HUES64 (cell line): ENCODE results near the gene TBL1Y.
"Not testable (repeated sequence)": the region's sequence is repeated elsewhere in the genome, so short reads cannot be mapped to it uniquely, and the experiment has no call there.

ENCODE experiments used
- H3K27ac ChIP-seq: 2 replicates; pipeline ENCODE4 v1.7.0; 2013; ENCODE audit warnings: low read depth, low read length, inconsistent platforms
- H3K27me3 ChIP-seq: 2 replicates; pipeline ENCODE4 v1.6.1; 2013; ENCODE audit warnings: mild to moderate bottlenecking, low read length; ENCODE audit not compliant: insufficient read depth
- H3K36me3 ChIP-seq: 2 replicates; pipeline ENCODE4 v1.6.1; 2013; ENCODE audit warnings: mild to moderate bottlenecking, low read length; ENCODE audit not compliant: insufficient read depth
- H3K4me1 ChIP-seq: 2 replicates; pipeline ENCODE4 v1.6.1; 2013; ENCODE audit warnings: mild to moderate bottlenecking, low read length, moderate library complexity; ENCODE audit not compliant: insufficient read depth
- H3K4me3 ChIP-seq: 2 replicates; pipeline ENCODE4 v1.5.1; 2013; ENCODE audit warnings: mild to moderate bottlenecking, low read length, moderate library complexity
- H3K9ac ChIP-seq: 2 replicates; pipeline ENCODE4 v1.6.1; 2013; ENCODE audit warnings: mild to moderate bottlenecking, low read depth, low read length
- H3K9me3 ChIP-seq: 2 replicates; pipeline ENCODE4 v1.6.1; 2013; ENCODE audit warnings: low read depth, low read length; ENCODE audit not compliant: insufficient read depth
- WGBS: fragments of 150-250, 120-280 bp; methylation state at CpG from one replicate; pipeline ENCODE4 v1.1.7; 2013; ENCODE audit warnings: missing lambda C conversion rate; 5-methylcytosine and 5-hydroxymethylcytosine counted together

TBL1Y gene

DNA sequence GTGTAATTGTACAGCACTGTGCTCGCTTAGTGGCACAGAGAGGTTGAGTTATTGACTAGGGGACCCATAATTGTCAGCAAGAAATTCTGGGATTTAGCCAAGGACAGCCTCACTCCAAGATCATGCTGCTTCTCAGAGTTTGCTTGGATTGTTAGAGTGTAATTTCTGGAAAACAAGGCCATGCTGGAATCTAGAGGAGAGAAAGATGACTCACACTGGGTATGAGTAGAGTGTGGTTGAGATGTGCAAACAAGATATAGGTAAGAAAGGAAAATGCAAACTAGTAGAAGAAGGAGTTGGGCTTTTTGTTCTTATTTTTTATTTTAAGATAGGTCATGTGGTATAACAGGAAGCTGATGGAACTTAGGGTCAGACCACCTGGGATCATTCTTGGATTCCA, 97.4 kb downstream of the TBL1Y start:
- Histone ChIP-seq H3K9me3 (no peaks in the 10 kb centered on the region), H3K27me3 (no peaks in the 10 kb centered on the region), H3K4me3 (no peak overlapping the region), H3K9ac (no peak overlapping the region), H3K27ac (no peak overlapping the region), H3K4me1 (peaks cover 14% of the 10 kb centered on the region), H3K36me3 (no peaks in the 10 kb centered on the region)
- 100% methylated on average over 1 of the region's 1 CpG for WGBS

DNA sequence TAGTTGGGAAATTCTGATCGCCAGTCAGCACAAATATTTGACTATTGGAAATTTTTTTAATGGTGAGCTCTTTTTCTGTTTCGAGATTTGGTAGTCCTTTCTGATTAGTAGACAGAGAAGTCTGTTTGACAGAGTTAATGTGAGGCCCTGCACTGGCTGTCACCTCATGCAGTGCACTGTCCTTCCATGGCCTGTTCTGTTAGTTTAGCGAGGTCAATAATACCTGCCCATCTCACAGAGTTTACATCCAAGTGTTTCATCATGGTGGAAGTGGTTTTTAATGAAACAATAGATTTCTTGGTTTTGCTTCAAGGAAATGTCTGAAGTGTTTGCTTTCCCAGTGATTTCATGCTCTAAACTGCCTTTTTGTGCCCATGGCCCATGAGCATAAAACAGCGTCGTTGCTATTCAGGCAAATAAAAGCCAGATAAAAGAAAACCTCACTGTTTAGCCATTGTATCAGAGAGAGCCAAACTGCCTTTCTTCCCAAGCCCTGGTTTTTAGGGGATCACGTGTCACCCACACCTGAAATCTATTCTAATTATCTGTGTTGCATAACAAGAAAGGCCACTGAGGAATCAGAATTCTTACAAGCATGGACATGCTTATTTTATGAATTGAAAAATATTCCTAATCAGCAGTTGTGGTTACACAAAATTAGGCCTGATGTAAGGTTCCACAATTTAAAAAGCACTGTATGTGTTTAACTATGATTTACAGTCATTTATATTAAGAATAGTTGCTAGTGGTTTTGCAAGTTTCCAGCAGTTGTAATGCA, 98.3 kb downstream of the TBL1Y start:
- no peak overlapping the region for H3K27ac ChIP-seq
- WGBS, result 93% methylated on average over 4 of the region's 6 CpGs
- no peaks in the 10 kb centered on the region for H3K27me3 ChIP-seq
- H3K36me3 ChIP-seq, result no peaks in the 10 kb centered on the region
- no peaks in the 10 kb centered on the region for H3K9me3 ChIP-seq
- H3K4me1 ChIP-seq, result peaks cover 14% of the 10 kb centered on the region
- H3K9ac ChIP-seq, result no peak overlapping the region
- H3K4me3 ChIP-seq, result no peak overlapping the region

GRCh38 chrY:7013051-7013450, 102.6 kb downstream of the TBL1Y start:
- peaks cover 10% of the 10 kb centered on the region for H3K4me1 ChIP-seq
- H3K27me3 ChIP-seq, result no peaks in the 10 kb centered on the region
- no peak overlapping the region for H3K4me3 ChIP-seq
- H3K36me3 ChIP-seq, result no peaks in the 10 kb centered on the region
- 100% methylated on average over 1 of the region's 2 CpGs for WGBS
- no peaks in the 10 kb centered on the region for H3K9me3 ChIP-seq
- no peak overlapping the region for H3K27ac ChIP-seq
- no peak overlapping the region for H3K9ac ChIP-seq

DNA sequence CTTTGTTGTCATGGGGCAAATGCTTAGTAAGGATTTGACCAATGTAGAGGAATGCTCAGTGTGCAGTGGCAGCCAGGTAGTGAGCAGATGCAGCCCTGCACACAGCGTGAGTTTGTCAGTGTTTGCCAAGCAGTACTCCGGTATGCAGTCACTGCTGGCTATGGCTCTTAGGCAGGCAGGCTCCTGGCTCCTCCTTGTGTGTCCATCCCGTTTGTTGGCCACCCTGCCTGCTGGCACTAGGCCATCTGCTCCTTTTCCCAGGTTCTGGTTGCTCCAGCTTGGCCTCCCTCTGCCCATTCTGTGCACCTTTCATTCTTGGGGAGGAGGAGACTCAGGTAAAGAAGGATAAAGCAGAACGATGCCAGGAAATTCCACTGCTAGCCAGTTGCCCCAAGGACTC, 106.0 kb downstream of the TBL1Y start:
- Histone ChIP-seq H3K36me3 (no peaks in the 10 kb centered on the region), H3K4me3 (no peak overlapping the region), H3K4me1 (no peaks in the 10 kb centered on the region), H3K9me3 (no peaks in the 10 kb centered on the region), H3K9ac (no peak overlapping the region), H3K27me3 (no peaks in the 10 kb centered on the region), H3K27ac (no peak overlapping the region)
- WGBS, result 93% methylated on average over 4 of the region's 4 CpGs

GRCh38 chrY:7017244-7018080, 107.0 kb downstream of the TBL1Y start:
- H3K4me1 ChIP-seq, result no peaks in the 10 kb centered on the region
- H3K27me3 ChIP-seq, result no peaks in the 10 kb centered on the region
- H3K9ac ChIP-seq, result no peak overlapping the region
- WGBS, result 100% methylated on average over 4 of the region's 6 CpGs
- no peak overlapping the region for H3K4me3 ChIP-seq
- no peaks in the 10 kb centered on the region for H3K36me3 ChIP-seq
- no peak overlapping the region for H3K27ac ChIP-seq
- no peaks in the 10 kb centered on the region for H3K9me3 ChIP-seq

DNA sequence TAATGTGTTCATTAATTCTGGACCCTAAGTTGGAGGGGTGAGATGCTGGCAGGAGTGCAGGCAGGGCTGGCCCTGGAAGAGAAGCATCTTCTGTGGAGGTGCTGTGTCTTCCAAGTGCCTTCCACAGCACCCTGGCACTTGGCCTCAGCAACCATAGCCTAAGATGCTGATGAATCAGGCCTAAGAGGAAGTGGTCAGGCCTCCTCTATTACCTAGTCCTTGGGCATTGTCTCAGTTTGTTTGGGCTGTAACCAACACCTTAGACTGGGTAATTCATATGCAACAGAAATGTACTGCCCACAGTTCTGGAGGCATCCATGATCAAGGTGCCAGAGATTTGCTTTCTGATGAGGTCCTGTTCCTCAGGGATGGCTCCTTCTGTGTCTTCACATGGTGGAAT, 128.5 kb downstream of the TBL1Y start:
- Histone ChIP-seq H3K27ac (no peak overlapping the region), H3K9me3 (no peaks in the 10 kb centered on the region), H3K36me3 (peaks cover 2% of the 10 kb centered on the region; the same call in 1 of the 2 replicates), H3K4me3 (no peak overlapping the region), H3K9ac (no peak overlapping the region), H3K4me1 (no peaks in the 10 kb centered on the region), H3K27me3 (no peaks in the 10 kb centered on the region)

DNA sequence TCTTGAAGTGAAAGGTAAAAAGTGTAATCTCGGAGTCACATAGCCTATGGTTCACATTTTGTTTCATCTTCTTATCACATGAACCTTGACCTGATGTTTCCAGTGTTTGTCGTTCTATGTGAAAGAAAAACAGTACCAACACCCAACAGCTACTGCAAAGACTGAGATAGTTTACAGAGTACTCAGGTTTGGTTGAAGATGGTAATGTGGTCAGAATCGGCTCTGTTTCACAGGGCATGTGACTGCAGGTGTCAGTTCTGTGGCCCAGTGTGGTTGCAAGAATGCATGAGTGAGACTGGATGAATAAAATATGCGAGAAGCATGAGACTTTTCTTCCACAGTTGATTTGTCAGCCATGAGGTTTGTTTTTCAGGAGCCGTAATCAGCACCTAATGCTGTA, 130.2 kb downstream of the TBL1Y start:
- Histone ChIP-seq H3K9me3 (no peaks in the 10 kb centered on the region), H3K4me1 (no peaks in the 10 kb centered on the region), H3K27me3 (no peaks in the 10 kb centered on the region), H3K9ac (no peak overlapping the region), H3K36me3 (peaks cover 2% of the 10 kb centered on the region; the same call in 1 of the 2 replicates), H3K4me3 (no peak overlapping the region), H3K27ac (no peak overlapping the region)
- WGBS, result 93% methylated on average over 5 of the region's 5 CpGs

DNA sequence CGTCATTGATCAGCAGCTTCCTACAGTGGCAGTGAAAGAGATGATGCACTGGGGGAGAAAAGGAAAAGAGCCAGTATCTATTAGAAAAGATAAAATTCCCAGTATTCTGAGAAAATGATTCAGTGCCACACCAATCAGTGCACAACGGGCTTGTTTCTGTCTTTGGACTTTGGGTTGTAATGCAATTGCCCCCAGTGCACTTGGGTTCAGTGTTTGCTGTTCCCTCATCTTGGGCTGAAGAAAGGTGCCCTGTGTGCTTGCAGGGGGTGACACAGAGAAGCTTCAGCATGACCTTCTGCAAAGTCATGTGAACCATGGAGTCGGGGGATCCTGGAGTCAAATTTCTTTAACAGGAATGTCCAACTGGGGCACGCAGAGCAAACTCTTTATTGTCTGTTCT, 131.5 kb downstream of the TBL1Y start:
- no peaks in the 10 kb centered on the region for H3K27me3 ChIP-seq
- H3K27ac ChIP-seq, result no peak overlapping the region
- no peaks in the 10 kb centered on the region for H3K9me3 ChIP-seq
- H3K4me1 ChIP-seq, result no peaks in the 10 kb centered on the region
- no peak overlapping the region for H3K4me3 ChIP-seq
- no peak overlapping the region for H3K9ac ChIP-seq
- H3K36me3 ChIP-seq, result peaks cover 2% of the 10 kb centered on the region; the same call in 1 of the 2 replicates
- WGBS, result 92% methylated on average over 3 of the region's 4 CpGs

DNA sequence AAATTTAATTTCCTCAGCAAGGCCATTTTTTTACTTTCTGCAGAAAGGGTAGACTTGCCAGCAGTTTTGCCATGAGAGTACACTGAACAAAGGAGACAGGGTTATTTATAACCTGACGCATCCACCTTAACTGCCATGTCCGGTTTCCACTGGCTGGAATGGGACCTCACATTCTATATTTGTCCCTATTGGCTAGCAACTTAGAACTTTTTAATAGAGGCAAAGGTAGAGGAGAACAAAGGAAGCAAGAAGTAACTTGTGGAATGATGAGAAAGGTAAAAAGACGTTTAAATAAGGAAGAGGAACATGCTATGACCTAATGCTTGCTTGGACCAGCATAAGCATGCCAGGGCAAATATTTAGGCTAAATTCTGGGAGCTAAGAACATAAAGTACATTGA, 142.0 kb downstream of the TBL1Y start:
- not testable (repeated sequence) for H3K4me1 ChIP-seq, H3K9ac ChIP-seq, H3K27me3 ChIP-seq, H3K27ac ChIP-seq, H3K9me3 ChIP-seq, H3K4me3 ChIP-seq, H3K36me3 ChIP-seq
- 87% methylated on average over 2 of the region's 3 CpGs for WGBS

GRCh38 chrY:7056886-7057285, 146.4 kb downstream of the TBL1Y start:
- 98% methylated on average over 5 of the region's 5 CpGs for WGBS
- no peak overlapping the region for H3K27ac ChIP-seq

GRCh38 chrY:7078725-7079124, 168.2 kb downstream of the TBL1Y start:
- Histone ChIP-seq H3K4me3 (no peak overlapping the region), H3K27ac (no peak overlapping the region), H3K36me3 (no peaks in the 10 kb centered on the region; the same call in 1 of the 2 replicates), H3K4me1 (no peaks in the 10 kb centered on the region), H3K9me3 (no peaks in the 10 kb centered on the region), H3K9ac (no peak overlapping the region), H3K27me3 (no peaks in the 10 kb centered on the region)

More at GRCh38 chrY:7056886-7057285, 146.4 kb downstream of the TBL1Y start:
- no peaks in the 10 kb centered on the region for H3K27me3 ChIP-seq
- H3K4me1 ChIP-seq, result peaks cover 5% of the 10 kb centered on the region; the same call in 1 of the 2 replicates
- H3K9ac ChIP-seq, result no peak overlapping the region
- no peaks in the 10 kb centered on the region for H3K9me3 ChIP-seq
- H3K36me3 ChIP-seq, result no peaks in the 10 kb centered on the region
- H3K4me3 ChIP-seq, result no peak overlapping the region
